GM23338 (cell line): Measurements from ENCODE around the gene CORO7. TPM values are rescaled to one million over a fixed set of nuclear protein-coding genes. Genes with fewer than 3 reads are reported as not detected.
A peak's percentile ranks its signal among the peaks of the same experiment; 100 is the strongest.

Source experiments
- ATAC-seq: fragments of 200-7000 bp; cut with Tn5 transposase; 3 replicates; pipeline ENCODE4 v1.9.1; 2020
- DNase-seq: peaks from one replicate; pipeline ENCODE4 v3.0.0-alpha.2; 2015; ENCODE audit warnings: low spot score
- H2AFZ ChIP-seq: fragments of 200-600 bp; sonication (generic); 2 replicates; pipeline ENCODE4 v1.8.0; 2016; ENCODE audit warnings: antibody characterized with exemption, mild to moderate bottlenecking, moderate library complexity
- H3F3A ChIP-seq: fragments of 200-600 bp; sonication (generic); replicated peaks from 2 replicates; pipeline ENCODE4 v1.8.0; 2017; ENCODE audit warnings: antibody characterized with exemption, mixed run types, low read depth
- H3K27ac ChIP-seq: fragments of 200-600 bp; sonication (generic); 2 replicates; pipeline ENCODE4 v1.6.1; 2016; ENCODE audit warnings: low read depth
- H3K27me3 ChIP-seq: fragments of 200-600 bp; sonication (generic); 2 replicates; pipeline ENCODE4 v1.8.0; 2016; ENCODE audit warnings: mild to moderate bottlenecking, mixed run types, moderate library complexity; ENCODE audit not compliant: insufficient read depth
- H3K36me3 ChIP-seq: fragments of 200-600 bp; sonication (generic); 2 replicates; pipeline ENCODE4 v1.8.0; 2016; ENCODE audit warnings: mild to moderate bottlenecking; ENCODE audit not compliant: insufficient read depth
- H3K4me1 ChIP-seq: fragments of 200-600 bp; sonication (generic); 2 replicates; pipeline ENCODE4 v1.8.0; 2016; ENCODE audit warnings: mild to moderate bottlenecking, moderate library complexity; ENCODE audit not compliant: insufficient read depth
- H3K4me2 ChIP-seq: fragments of 200-600 bp; sonication (generic); 2 replicates; pipeline ENCODE4 v1.7.1; 2017; ENCODE audit warnings: mixed run types
- H3K4me3 ChIP-seq: fragments of 200-600 bp; sonication (generic); 2 replicates; pipeline ENCODE4 v1.6.1; 2016; ENCODE audit warnings: mixed run types
- H3K79me2 ChIP-seq: fragments of 200-600 bp; sonication (generic); replicated peaks from 2 replicates; pipeline ENCODE4 v1.8.0; 2017; ENCODE audit warnings: mild to moderate bottlenecking; ENCODE audit not compliant: insufficient read depth
- H3K9me2 ChIP-seq: fragments of 200-600 bp; sonication (generic); 2 replicates; pipeline ENCODE4 v1.8.0; 2017; ENCODE audit not compliant: insufficient read depth
- H4K20me1 ChIP-seq: fragments of 200-600 bp; sonication (generic); replicated peaks from 2 replicates; pipeline ENCODE4 v1.8.0; 2017; ENCODE audit warnings: mild to moderate bottlenecking; ENCODE audit not compliant: insufficient read depth
- H3K27ac Mint-ChIP-seq: 2 replicates; pipeline ENCODE4 v1.8.0; 2020; ENCODE audit warnings: inconsistent platforms, mild to moderate bottlenecking, moderate library complexity, mixed read lengths
- H3K27me3 Mint-ChIP-seq: 3 replicates; pipeline ENCODE4 v1.8.0; 2022; ENCODE audit warnings: low read depth, mild to moderate bottlenecking, moderate library complexity, mixed read lengths, inconsistent platforms; ENCODE audit not compliant: insufficient read depth, poor library complexity
- H3K36me3 Mint-ChIP-seq: 3 replicates; pipeline ENCODE4 v1.8.0; 2021; ENCODE audit warnings: low read depth, mild to moderate bottlenecking, inconsistent platforms, moderate library complexity, mixed read lengths
- H3K4me1 Mint-ChIP-seq: 3 replicates; pipeline ENCODE4 v1.8.0; 2020; ENCODE audit warnings: mild to moderate bottlenecking, inconsistent platforms, mixed read lengths
- H3K4me3 Mint-ChIP-seq: 3 replicates; pipeline ENCODE4 v1.8.0; 2021; ENCODE audit warnings: moderate library complexity, mild to moderate bottlenecking, inconsistent platforms, mixed read lengths
- H3K9me3 Mint-ChIP-seq: 3 replicates; pipeline ENCODE4 v1.8.0; 2020; ENCODE audit warnings: moderate library complexity, mild to moderate bottlenecking, inconsistent platforms, mixed read lengths
- CREB1 ChIP-seq: fragments of 250-450 bp; sonication (Bioruptor Pico); IDR thresholded peaks from 2 replicates; pipeline ENCODE4 v1.5.0; 2020; ENCODE audit warnings: low read depth, mild to moderate bottlenecking, moderate library complexity
- CTCF ChIP-seq, 2 experiments: fragments of 200-600 bp in 1 of 2; sonication (generic) in 1 of 2; conservative IDR thresholded peaks; 2 replicates each; pipeline versions ENCODE4 v1.5.1 to v1.6.1; 2016 to 2017; ENCODE audit warnings: antibody characterized with exemption in 2 of 2, low read depth in 2 of 2, mild to moderate bottlenecking in 2 of 2, moderate library complexity in 1 of 2
- ETS1 ChIP-seq: IDR thresholded peaks from 2 replicates; pipeline ENCODE4 v1.6.1; 2016; ENCODE audit warnings: antibody characterized with exemption
- EZH2 ChIP-seq: fragments of 200-600 bp; sonication (generic); IDR thresholded peaks from one replicate; pipeline ENCODE4 v1.8.0; 2017; ENCODE audit warnings: antibody characterized with exemption, mild to moderate bottlenecking, low read depth; ENCODE audit not compliant: unreplicated experiment
- EZH2phosphoT487 ChIP-seq: fragments of 200-600 bp; sonication (generic); IDR thresholded peaks from one replicate; pipeline ENCODE4 v1.8.1; 2018; ENCODE audit warnings: antibody characterized with exemption; ENCODE audit not compliant: unreplicated experiment
- JUNB ChIP-seq: IDR thresholded peaks from one replicate; pipeline ENCODE4 v1.6.1; 2016; ENCODE audit warnings: antibody characterized with exemption; ENCODE audit not compliant: unreplicated experiment
- NANOG ChIP-seq: IDR thresholded peaks from 2 replicates; pipeline ENCODE4 v1.6.1; 2016; ENCODE audit warnings: antibody characterized with exemption, borderline replicate concordance
- POLR2AphosphoS5 ChIP-seq: IDR thresholded peaks from 2 replicates; pipeline ENCODE4 v1.6.1; 2016; ENCODE audit warnings: antibody characterized with exemption, low read depth
- REST ChIP-seq: IDR thresholded peaks from one replicate; pipeline ENCODE4 v1.6.1; 2018; ENCODE audit warnings: antibody characterized with exemption; ENCODE audit not compliant: unreplicated experiment
- STAT1 ChIP-seq: IDR thresholded peaks from one replicate; pipeline ENCODE4 v1.6.1; 2016; ENCODE audit warnings: antibody characterized with exemption; ENCODE audit not compliant: unreplicated experiment
- ZNF114 ChIP-seq: fragments of 250-450 bp; sonication (Bioruptor Pico); IDR thresholded peaks from 2 replicates; pipeline ENCODE4 v1.5.0; 2020; ENCODE audit warnings: mild to moderate bottlenecking, moderate library complexity
- ZNF331 ChIP-seq: fragments of 250-450 bp; sonication (Bioruptor Pico); IDR thresholded peaks from 2 replicates; pipeline ENCODE4 v1.5.0; 2020; ENCODE audit warnings: low read depth, mild to moderate bottlenecking, moderate library complexity
- polyA plus RNA-seq: library from polyadenylated mRNA; unstranded; fragments of >200 nt; fragmentation: Nextera tagmentation; extraction: Ambion mirVana; gene quantifications from 2 replicates; pipeline ENCODE4 v1.2.1, GENCODE V29; 2016
- total RNA-seq: library from RNA; depleted of rRNA; stranded (reverse); fragments of >200 nt; shearing (Covaris generic); gene quantifications from 2 replicates; pipeline ENCODE4 v1.2.3, GENCODE V29; 2014
- TF ChIP-seq, protein P1 (sequence below): fragments of 250-450 bp; sonication (Bioruptor Pico); IDR thresholded peaks from 2 replicates; pipeline ENCODE4 v1.5.0; 2020; ENCODE audit warnings: mild to moderate bottlenecking, moderate library complexity

Gene CORO7
- total and polyA plus RNA-seq, 2 experiments from 2014 or later, result 14.2 to 46.4 TPM

GRCh38 chr16:4350365-4350786 is 66.0 kb downstream of the CORO7 start:
- Histone ChIP-seq H3K27me3 (no peaks in the 10 kb centered on the region), H3K4me1 (peaks cover 7% of the 10 kb centered on the region), H3K27ac (peak overlapping the region; percentile 79), H3K4me2 (peak overlapping the region; percentile 86), H3F3A (peaks cover 26% of the 10 kb centered on the region), H2AFZ (no peak overlapping the region), H3K79me2 (peaks cover 56% of the 10 kb centered on the region), H3K4me3 (peak overlapping the region; percentile 97), H4K20me1 (peaks cover 23% of the 10 kb centered on the region), H3K36me3 (no peaks in the 10 kb centered on the region; the same call in 1 of the 2 replicates), H3K9me2 (no peaks in the 10 kb centered on the region)
- Mint-ChIP-seq H3K27ac (peak overlapping the region; percentile 97), H3K4me1 (peaks cover 12% of the 10 kb centered on the region; the same call in 2 of the 3 replicates), H3K4me3 (peak overlapping the region; percentile 98), H3K36me3 (peaks cover 34% of the 10 kb centered on the region), H3K9me3 (peaks cover 2% of the 10 kb centered on the region), H3K27me3 (peaks cover 30% of the 10 kb centered on the region)
- no peak for DNase-seq
- ATAC-seq, result no peak
- TF ChIP-seq ETS1, result no peak
- TF ChIP-seq CREB1, result no peak
- TF ChIP-seq EZH2phosphoT487, result no peak
- no peak for TF ChIP-seq CTCF (conservative IDR thresholded peaks at IDR 0.05; ENCODE audit: low read depth in 2 of 2)
- TF ChIP-seq REST, result no peak
- no peak for TF ChIP-seq JUNB
- no peak for TF ChIP-seq ZNF331 (CRISPR knock-in tag)
- no peak for TF ChIP-seq NANOG
- TF ChIP-seq EZH2, result no peak
- no peak for TF ChIP-seq STAT1
- no peak for TF ChIP-seq ZNF114
- no peak for TF ChIP-seq POLR2AphosphoS5
- TF ChIP-seq, protein P1, sequence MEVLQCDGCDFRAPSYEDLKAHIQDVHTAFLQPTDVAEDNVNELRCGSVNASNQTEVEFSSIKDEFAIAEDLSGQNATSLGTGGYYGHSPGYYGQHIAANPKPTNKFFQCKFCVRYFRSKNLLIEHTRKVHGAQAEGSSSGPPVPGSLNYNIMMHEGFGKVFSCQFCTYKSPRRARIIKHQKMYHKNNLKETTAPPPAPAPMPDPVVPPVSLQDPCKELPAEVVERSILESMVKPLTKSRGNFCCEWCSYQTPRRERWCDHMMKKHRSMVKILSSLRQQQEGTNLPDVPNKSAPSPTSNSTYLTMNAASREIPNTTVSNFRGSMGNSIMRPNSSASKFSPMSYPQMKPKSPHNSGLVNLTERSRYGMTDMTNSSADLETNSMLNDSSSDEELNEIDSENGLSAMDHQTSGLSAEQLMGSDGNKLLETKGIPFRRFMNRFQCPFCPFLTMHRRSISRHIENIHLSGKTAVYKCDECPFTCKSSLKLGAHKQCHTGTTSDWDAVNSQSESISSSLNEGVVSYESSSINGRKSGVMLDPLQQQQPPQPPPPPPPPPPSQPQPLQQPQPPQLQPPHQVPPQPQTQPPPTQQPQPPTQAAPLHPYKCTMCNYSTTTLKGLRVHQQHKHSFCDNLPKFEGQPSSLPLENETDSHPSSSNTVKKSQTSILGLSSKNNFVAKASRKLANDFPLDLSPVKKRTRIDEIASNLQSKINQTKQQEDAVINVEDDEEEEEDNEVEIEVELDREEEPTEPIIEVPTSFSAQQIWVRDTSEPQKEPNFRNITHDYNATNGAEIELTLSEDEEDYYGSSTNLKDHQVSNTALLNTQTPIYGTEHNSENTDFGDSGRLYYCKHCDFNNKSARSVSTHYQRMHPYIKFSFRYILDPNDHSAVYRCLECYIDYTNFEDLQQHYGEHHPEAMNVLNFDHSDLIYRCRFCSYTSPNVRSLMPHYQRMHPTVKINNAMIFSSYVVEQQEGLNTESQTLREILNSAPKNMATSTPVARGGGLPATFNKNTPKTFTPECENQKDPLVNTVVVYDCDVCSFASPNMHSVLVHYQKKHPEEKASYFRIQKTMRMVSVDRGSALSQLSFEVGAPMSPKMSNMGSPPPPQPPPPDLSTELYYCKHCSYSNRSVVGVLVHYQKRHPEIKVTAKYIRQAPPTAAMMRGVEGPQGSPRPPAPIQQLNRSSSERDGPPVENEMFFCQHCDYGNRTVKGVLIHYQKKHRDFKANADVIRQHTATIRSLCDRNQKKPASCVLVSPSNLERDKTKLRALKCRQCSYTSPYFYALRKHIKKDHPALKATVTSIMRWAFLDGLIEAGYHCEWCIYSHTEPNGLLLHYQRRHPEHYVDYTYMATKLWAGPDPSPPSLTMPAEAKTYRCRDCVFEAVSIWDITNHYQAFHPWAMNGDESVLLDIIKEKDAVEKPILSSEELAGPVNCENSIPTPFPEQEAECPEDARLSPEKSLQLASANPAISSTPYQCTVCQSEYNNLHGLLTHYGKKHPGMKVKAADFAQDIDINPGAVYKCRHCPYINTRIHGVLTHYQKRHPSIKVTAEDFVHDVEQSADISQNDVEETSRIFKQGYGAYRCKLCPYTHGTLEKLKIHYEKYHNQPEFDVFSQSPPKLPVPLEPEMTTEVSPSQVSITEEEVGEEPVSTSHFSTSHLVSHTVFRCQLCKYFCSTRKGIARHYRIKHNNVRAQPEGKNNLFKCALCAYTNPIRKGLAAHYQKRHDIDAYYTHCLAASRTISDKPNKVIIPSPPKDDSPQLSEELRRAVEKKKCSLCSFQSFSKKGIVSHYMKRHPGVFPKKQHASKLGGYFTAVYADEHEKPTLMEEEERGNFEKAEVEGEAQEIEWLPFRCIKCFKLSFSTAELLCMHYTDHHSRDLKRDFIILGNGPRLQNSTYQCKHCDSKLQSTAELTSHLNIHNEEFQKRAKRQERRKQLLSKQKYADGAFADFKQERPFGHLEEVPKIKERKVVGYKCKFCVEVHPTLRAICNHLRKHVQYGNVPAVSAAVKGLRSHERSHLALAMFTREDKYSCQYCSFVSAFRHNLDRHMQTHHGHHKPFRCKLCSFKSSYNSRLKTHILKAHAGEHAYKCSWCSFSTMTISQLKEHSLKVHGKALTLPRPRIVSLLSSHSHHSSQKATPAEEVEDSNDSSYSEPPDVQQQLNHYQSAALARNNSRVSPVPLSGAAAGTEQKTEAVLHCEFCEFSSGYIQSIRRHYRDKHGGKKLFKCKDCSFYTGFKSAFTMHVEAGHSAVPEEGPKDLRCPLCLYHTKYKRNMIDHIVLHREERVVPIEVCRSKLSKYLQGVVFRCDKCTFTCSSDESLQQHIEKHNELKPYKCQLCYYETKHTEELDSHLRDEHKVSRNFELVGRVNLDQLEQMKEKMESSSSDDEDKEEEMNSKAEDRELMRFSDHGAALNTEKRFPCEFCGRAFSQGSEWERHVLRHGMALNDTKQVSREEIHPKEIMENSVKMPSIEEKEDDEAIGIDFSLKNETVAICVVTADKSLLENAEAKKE (CRISPR knock-in tag), result no peak
